ENCODE results near the gene TMEM132D. TPM values are rescaled to one million over a fixed set of nuclear protein-coding genes. Genes with fewer than 3 reads are reported as not detected.

Gene TMEM132D
- total and polyA plus RNA-seq, 2 of the 4 experiments (the other 2 are of a cell fraction) = not detected

DNA sequence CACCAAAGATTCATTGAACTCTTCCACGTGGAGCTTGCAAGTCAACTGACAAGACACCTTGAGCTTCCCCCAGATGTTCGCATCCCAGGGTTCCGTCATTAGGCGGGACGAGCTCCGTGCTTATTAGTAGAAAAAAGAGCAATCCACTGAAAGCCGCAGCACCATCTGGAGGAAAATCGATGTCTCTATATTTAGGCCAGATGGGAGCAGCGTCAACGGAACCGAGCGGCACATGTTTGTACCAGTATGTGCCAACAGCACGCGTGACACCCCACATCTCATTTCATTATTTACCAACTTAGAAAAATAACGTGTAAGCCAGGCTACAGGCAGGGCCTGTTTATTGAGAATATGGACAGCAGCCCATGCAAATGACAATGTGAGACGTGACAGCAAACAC lies 45.8 kb upstream of the TMEM132D start (continued):
- no peak for TF ChIP-seq POLR2A (IDR thresholded peaks at IDR 0.05; ENCODE audit: low read depth, low read length)

DNA sequence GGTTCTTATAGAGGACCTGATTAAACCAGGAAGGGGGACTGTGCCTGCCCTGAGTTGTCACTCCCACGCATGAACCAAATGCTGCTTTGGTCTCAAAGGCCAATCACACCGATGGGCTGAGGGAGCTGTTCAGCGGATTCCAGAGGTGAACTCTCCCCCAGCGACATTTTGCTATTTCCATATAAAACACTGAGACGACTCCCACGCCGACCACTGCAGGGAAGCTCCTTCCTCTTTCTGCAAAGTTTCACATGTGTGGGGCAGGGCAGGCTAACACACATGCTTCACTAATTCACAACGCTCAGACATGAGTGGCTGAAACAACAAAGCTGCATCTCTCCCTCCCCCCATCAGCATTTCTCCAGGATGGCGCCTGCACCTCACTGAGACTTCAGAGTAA lies 37.8 kb upstream of the TMEM132D start:
- no peak overlapping the region for H3K9ac ChIP-seq (ENCODE audit: low read depth, low read length)
- no peak overlapping the region for H2BK120ac ChIP-seq (ENCODE audit: low read depth, low read length)
- dilution Hi-C loops (cut with HindIII; ENCODE audit: low sequenced_read_pairs, unreplicated experiment) (no loop called here), intact Hi-C loops (cut with micrococcal nuclease) (no loop called here), in situ Hi-C loops (cut with MboI; ENCODE audit: low sequenced_read_pairs) (no loop called here)
- no peak for DNase-seq
- no peak overlapping the region for H2AK5ac ChIP-seq (ENCODE audit: low read depth, low read length)
- ChIA-PET CTCF (no interaction called here), POLR2A (ENCODE audit: unreplicated experiment) (no interaction called here)
- no peak overlapping the region for H3K27ac ChIP-seq (ENCODE audit: insufficient read depth, low read length)
- H4K20me1 ChIP-seq (ENCODE audit: insufficient read depth, low read length) = no peaks in the 10 kb centered on the region
- no peak overlapping the region for H3K18ac ChIP-seq (ENCODE audit: low read depth, low read length)
- no peak overlapping the region for H4K8ac ChIP-seq (ENCODE audit: low read depth in 2 of 2, low read length in 2 of 2)
- H3K14ac ChIP-seq (replicated peaks; ENCODE audit: low read depth, low read length) = no peak overlapping the region
- H3K36me3 ChIP-seq (ENCODE audit: control insufficient read depth, insufficient read depth, low read length) = no peaks in the 10 kb centered on the region
- no peaks in the 10 kb centered on the region for H3K4me1 ChIP-seq (ENCODE audit: control insufficient read depth, insufficient read depth, low read length)
- H2BK20ac ChIP-seq (ENCODE audit: low read depth, low read length) = no peak overlapping the region
- no peak overlapping the region for H3K4ac ChIP-seq (ENCODE audit: low read depth, low read length)
- no peak overlapping the region for H2BK5ac ChIP-seq (ENCODE audit: low read depth, low read length, poor library complexity, severe bottlenecking)
- BruUV-seq (replicated peaks) = no TSS peak
- no peak overlapping the region for H3K4me2 ChIP-seq (ENCODE audit: low read depth, low read length)
- no peak overlapping the region for H3K23ac ChIP-seq (ENCODE audit: low read depth, low read length)
- H3K9me1 ChIP-seq (ENCODE audit: insufficient read depth, low read length) = no peaks in the 10 kb centered on the region
- H2AK9ac ChIP-seq (replicated peaks; ENCODE audit: low read depth, low read length, poor library complexity) = no peak overlapping the region
- H3K56ac ChIP-seq (ENCODE audit: extremely low read depth, insufficient read depth, low read length) = no peak overlapping the region
- peaks cover 30% of the 10 kb centered on the region for H3K9me3 ChIP-seq (ENCODE audit: control insufficient read depth, insufficient read depth, low read length)
- no peak overlapping the region for H2BK15ac ChIP-seq (ENCODE audit: low read depth, low read length)
- no peak for ATAC-seq (ENCODE audit: low read depth)
- TF ChIP-seq MAFK (IDR thresholded peaks at IDR 0.05; ENCODE audit: low read depth, low read length) (no peak), CEBPB (IDR thresholded peaks at IDR 0.05; ENCODE audit: low read depth, low read length) (no peak), RCOR1 (IDR thresholded peaks at IDR 0.05; ENCODE audit: insufficient replicate concordance, low read length) (no peak), POLR2A (IDR thresholded peaks at IDR 0.05; ENCODE audit: low read depth, low read length) (no peak), RAD21 (IDR thresholded peaks at IDR 0.05; ENCODE audit: low read length) (no peak), MXI1 (IDR thresholded peaks at IDR 0.05; ENCODE audit: borderline replicate concordance, low read depth, low read length) (no peak), CHD1 (IDR thresholded peaks at IDR 0.05; ENCODE audit: low read depth, low read length) (no peak), BHLHE40 (IDR thresholded peaks at IDR 0.05; ENCODE audit: low read depth, low read length) (no peak), SMC3 (IDR thresholded peaks at IDR 0.05; ENCODE audit: low read depth, low read length) (no peak), MAZ (IDR thresholded peaks at IDR 0.05; ENCODE audit: borderline replicate concordance, low read depth, low read length) (no peak), NFE2L2 (IDR thresholded peaks at IDR 0.05; ENCODE audit: low read depth, low read length) (no peak), FOS (IDR thresholded peaks at IDR 0.05; ENCODE audit: low read depth, low read length) (no peak)
- TF ChIP-seq, protein P1, sequence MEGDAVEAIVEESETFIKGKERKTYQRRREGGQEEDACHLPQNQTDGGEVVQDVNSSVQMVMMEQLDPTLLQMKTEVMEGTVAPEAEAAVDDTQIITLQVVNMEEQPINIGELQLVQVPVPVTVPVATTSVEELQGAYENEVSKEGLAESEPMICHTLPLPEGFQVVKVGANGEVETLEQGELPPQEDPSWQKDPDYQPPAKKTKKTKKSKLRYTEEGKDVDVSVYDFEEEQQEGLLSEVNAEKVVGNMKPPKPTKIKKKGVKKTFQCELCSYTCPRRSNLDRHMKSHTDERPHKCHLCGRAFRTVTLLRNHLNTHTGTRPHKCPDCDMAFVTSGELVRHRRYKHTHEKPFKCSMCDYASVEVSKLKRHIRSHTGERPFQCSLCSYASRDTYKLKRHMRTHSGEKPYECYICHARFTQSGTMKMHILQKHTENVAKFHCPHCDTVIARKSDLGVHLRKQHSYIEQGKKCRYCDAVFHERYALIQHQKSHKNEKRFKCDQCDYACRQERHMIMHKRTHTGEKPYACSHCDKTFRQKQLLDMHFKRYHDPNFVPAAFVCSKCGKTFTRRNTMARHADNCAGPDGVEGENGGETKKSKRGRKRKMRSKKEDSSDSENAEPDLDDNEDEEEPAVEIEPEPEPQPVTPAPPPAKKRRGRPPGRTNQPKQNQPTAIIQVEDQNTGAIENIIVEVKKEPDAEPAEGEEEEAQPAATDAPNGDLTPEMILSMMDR (conservative IDR thresholded peaks at IDR 0.05; ENCODE audit: low read depth, low read length) = no peak
- TF ChIP-seq, protein P2, sequence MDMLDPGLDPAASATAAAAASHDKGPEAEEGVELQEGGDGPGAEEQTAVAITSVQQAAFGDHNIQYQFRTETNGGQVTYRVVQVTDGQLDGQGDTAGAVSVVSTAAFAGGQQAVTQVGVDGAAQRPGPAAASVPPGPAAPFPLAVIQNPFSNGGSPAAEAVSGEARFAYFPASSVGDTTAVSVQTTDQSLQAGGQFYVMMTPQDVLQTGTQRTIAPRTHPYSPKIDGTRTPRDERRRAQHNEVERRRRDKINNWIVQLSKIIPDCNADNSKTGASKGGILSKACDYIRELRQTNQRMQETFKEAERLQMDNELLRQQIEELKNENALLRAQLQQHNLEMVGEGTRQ (IDR thresholded peaks at IDR 0.05; ENCODE audit: low read depth, low read length) = no peak
- H3K79me1 ChIP-seq (ENCODE audit: low read depth in 1 of 2, low read length in 2 of 2) = no peaks in the 10 kb centered on the region
- H3K4me3 ChIP-seq (ENCODE audit: insufficient read depth, low read depth, low read length) = no peak overlapping the region
- 60% methylated on average over 2 of the region's 9 CpGs; no CpG with 5 or more reads in 1 of the 2 experiments for WGBS, 2 experiments (ENCODE audit: extremely low coverage in 2 of 2, insufficient read length in 1 of 2)
- no peak overlapping the region for H4K5ac ChIP-seq (ENCODE audit: low read depth, low read length)
- H4K91ac ChIP-seq (ENCODE audit: insufficient read depth, low read depth, low read length) = no peak overlapping the region
- no peaks in the 10 kb centered on the region for H3K27me3 ChIP-seq (ENCODE audit: control insufficient read depth, insufficient read depth, low read length)
- no peak overlapping the region for H2AFZ ChIP-seq (replicated peaks; ENCODE audit: low read length, poor library complexity)
